Right lobe of liver (tissue), 4 donors: ENCODE results near the gene VDAC1.

ENCODE experiments used
- POLR2A ChIP-seq: fragments of 450-650 bp; IDR thresholded peaks from one replicate; pipeline ENCODE4 v1.6.1; 2017; ENCODE audit warnings: antibody characterized with exemption, mild to moderate bottlenecking
- TF ChIP-seq, protein P1 (sequence below), 4 donors: fragments of 200-600 bp in 3 of 4; fragments of 450-650 bp in 1 of 4; IDR thresholded peaks; one replicate each; pipeline versions ENCODE4 v1.5.1 to v1.8.0; 2016 to 2022; ENCODE audit warnings: antibody characterized with exemption in 4 of 4, mild to moderate bottlenecking in 2 of 4
- donor health status: DM: no; HTN: no; CAD: no.
- donor health status: DM: no; HTN: no; CAD: no.
- donor health status: DM: no; HTN: yes; CAD: no.

DNA sequence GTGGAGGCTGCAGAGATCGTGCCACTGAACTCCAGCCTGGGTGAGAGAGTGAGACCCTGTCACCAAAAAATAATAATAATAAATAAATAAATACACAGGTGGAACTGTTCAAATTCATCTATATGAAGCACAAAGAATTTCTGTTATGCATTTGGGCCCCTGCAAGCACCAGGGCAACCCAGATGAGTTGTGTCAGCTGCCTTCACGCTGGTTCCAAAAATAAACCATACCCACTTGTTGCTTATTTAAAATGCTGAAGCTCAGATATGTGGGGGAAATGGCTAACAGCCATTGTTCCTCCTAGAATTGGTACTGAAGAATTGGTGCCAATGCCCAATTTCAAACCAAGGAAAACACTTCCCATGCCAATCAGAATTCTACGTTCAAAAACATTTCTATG lies 25.8 kb downstream of the VDAC1 start:
- TF ChIP-seq, protein P1, sequence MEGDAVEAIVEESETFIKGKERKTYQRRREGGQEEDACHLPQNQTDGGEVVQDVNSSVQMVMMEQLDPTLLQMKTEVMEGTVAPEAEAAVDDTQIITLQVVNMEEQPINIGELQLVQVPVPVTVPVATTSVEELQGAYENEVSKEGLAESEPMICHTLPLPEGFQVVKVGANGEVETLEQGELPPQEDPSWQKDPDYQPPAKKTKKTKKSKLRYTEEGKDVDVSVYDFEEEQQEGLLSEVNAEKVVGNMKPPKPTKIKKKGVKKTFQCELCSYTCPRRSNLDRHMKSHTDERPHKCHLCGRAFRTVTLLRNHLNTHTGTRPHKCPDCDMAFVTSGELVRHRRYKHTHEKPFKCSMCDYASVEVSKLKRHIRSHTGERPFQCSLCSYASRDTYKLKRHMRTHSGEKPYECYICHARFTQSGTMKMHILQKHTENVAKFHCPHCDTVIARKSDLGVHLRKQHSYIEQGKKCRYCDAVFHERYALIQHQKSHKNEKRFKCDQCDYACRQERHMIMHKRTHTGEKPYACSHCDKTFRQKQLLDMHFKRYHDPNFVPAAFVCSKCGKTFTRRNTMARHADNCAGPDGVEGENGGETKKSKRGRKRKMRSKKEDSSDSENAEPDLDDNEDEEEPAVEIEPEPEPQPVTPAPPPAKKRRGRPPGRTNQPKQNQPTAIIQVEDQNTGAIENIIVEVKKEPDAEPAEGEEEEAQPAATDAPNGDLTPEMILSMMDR (IDR thresholded peaks at IDR 0.05) = no peak
- TF ChIP-seq POLR2A = no peak
